Neutrophil (primary cell): ENCODE data around the gene PALLD.

Experiments
- H3K27ac ChIP-seq: fragments of 200-600 bp; sonication (generic); 2 replicates; pipeline ENCODE4 v1.5.1; 2016; ENCODE audit warnings: mild to moderate bottlenecking, moderate library complexity
- H3K27me3 ChIP-seq: fragments of 200-600 bp; sonication (generic); 2 replicates; pipeline ENCODE4 v1.6.0; 2016; ENCODE audit warnings: mild to moderate bottlenecking
- H3K36me3 ChIP-seq: fragments of 200-600 bp; sonication (generic); 2 replicates; pipeline ENCODE4 v1.5.1; 2017
- H3K4me1 ChIP-seq, 2 experiments: fragments of 200-600 bp in 1 of 2; sonication (generic) in 1 of 2; 1 replicate in 1 of 2; 2 replicates in 1 of 2; pipeline versions ENCODE4 v1.5.1 to v1.6.1; 2013 to 2016; ENCODE audit warnings: low read depth in 1 of 2, low read length in 1 of 2, mild to moderate bottlenecking in 1 of 2, moderate library complexity in 1 of 2; ENCODE audit not compliant: control insufficient read depth in 1 of 2, insufficient read depth in 1 of 2
- H3K4me3 ChIP-seq, 2 experiments: fragments of 200-600 bp in 1 of 2; sonication (generic) in 1 of 2; 1 replicate in 1 of 2; 2 replicates in 1 of 2; pipeline ENCODE4 v1.5.1; 2013 to 2016; ENCODE audit warnings: low read depth in 1 of 2, low read length in 1 of 2, mild to moderate bottlenecking in 1 of 2, moderate library complexity in 1 of 2
- H3K9me3 ChIP-seq: fragments of 200-600 bp; sonication (generic); 2 replicates; pipeline ENCODE4 v1.5.1; 2016
- TF ChIP-seq, protein P1 (sequence below): fragments of 200-600 bp; sonication (generic); IDR thresholded peaks from 2 replicates; pipeline ENCODE4 v1.5.1; 2016; ENCODE audit warnings: antibody characterized with exemption

PALLD gene

DNA sequence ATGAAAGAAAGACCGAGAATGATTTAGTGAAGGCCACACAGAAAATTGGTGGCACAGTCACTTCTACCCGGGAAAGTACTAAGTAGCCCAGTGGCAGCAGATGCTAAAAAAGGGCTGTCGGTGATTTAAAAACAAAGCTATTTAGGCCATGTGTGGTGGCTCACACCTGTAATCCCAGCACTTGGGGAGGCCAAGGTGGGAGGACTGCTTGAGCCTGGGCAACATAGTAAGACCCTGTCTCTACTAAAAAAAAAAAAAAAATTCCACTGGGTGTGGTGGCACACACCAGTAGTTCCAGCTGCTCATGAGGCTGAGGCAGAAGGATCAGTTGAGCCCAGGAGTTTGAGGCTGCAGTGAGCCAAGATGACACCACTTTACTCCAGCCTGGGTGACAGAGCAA lies 369.0 kb downstream of the PALLD start:
- Histone ChIP-seq H3K9me3 (no peaks in the 10 kb centered on the region), H3K4me1 (no peaks in the 10 kb centered on the region), H3K4me3 (no peak overlapping the region), H3K27me3 (no peaks in the 10 kb centered on the region), H3K36me3 (no peaks in the 10 kb centered on the region), H3K27ac (no peak overlapping the region)
- TF ChIP-seq, protein P1, sequence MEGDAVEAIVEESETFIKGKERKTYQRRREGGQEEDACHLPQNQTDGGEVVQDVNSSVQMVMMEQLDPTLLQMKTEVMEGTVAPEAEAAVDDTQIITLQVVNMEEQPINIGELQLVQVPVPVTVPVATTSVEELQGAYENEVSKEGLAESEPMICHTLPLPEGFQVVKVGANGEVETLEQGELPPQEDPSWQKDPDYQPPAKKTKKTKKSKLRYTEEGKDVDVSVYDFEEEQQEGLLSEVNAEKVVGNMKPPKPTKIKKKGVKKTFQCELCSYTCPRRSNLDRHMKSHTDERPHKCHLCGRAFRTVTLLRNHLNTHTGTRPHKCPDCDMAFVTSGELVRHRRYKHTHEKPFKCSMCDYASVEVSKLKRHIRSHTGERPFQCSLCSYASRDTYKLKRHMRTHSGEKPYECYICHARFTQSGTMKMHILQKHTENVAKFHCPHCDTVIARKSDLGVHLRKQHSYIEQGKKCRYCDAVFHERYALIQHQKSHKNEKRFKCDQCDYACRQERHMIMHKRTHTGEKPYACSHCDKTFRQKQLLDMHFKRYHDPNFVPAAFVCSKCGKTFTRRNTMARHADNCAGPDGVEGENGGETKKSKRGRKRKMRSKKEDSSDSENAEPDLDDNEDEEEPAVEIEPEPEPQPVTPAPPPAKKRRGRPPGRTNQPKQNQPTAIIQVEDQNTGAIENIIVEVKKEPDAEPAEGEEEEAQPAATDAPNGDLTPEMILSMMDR: no peak

DNA sequence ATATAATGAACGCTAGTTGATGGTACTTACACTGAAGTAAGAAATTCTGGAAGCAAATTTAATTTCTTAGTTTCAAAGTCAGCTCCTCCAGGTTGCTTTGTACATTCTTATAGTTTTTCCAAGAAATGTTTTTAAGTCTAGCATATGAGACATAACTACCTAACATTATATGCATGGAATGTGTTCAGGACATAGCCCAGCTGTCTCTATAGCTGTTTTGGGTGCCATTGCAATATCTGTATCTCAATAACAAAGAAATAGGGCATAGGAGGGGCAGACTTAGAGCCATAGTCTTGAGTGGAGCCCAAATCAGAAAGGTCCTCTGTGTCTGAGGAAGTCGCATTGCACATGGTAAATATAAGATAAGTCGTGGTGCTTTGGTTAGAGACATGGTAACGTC lies 369.8 kb downstream of the PALLD start:
- TF ChIP-seq, protein P1: no peak
- H3K27me3 ChIP-seq: peaks cover 2% of the 10 kb centered on the region
- H3K9me3 ChIP-seq: no peaks in the 10 kb centered on the region
- H3K36me3 ChIP-seq: no peaks in the 10 kb centered on the region
- no peaks in the 10 kb centered on the region for H3K4me1 ChIP-seq
- no peak overlapping the region for H3K4me3 ChIP-seq
- H3K27ac ChIP-seq: no peak overlapping the region

DNA sequence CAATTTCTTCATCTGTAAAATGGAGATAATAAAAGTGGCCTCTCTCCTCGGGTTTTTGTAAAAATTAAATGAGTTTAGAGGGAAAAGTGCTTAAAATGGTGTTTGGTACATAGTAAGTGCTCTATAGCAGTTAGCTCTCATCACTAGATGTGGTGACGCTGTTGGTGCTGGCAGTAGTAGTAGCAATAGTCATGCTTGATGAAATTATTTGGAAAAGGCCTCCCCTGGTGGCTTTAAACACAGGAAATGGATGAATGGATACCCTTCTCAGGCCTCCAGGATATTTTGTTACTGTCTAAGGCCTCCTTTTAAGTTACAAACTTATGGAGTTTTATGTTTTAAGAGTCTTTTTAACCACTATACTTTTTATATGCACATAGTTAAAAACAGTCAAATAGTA lies 370.3 kb downstream of the PALLD start:
- Histone ChIP-seq H3K4me1 (no peaks in the 10 kb centered on the region), H3K9me3 (no peaks in the 10 kb centered on the region), H3K4me3 (no peak overlapping the region), H3K36me3 (no peaks in the 10 kb centered on the region), H3K27me3 (peaks cover 7% of the 10 kb centered on the region), H3K27ac (no peak overlapping the region)
- TF ChIP-seq, protein P1: no peak

DNA sequence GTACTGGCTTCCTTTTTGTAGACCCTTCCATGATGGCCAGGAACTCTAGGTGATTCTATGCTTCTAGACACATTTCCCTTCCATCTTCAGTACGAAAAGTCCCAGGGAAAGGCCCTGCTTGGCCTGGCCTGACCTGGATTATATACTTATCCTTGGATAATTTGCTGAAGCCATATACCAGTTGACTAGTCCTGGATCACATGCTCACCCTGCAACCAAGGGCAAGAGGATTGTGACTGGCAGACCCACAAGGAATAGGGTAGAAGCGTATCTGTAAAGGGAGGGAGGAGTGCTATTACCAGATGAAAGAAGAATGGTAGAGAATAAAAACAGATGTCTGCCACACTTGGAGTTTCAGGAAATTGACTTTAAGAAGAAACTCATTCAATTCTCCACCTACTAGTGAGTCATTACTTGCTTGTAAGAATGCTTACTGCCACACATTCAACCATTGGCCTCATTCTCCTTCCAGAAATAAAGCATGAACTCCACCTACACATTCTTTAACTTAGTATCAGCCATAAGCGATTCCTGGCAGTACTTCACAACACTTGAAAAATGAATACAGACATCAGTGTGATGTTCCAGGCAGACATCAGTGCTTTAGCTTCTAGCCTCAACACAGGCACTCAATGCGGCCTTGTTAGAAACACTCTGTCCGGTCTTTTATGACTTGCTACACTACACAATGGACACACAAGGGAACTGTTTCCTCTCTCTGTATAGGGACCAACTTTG lies 371.4 kb downstream of the PALLD start:
- no peaks in the 10 kb centered on the region for H3K9me3 ChIP-seq
- H3K36me3 ChIP-seq: no peaks in the 10 kb centered on the region
- H3K27ac ChIP-seq: no peak overlapping the region
- TF ChIP-seq, protein P1: no peak
- H3K27me3 ChIP-seq: peaks cover 15% of the 10 kb centered on the region
- no peak overlapping the region for H3K4me3 ChIP-seq
- no peaks in the 10 kb centered on the region for H3K4me1 ChIP-seq

DNA sequence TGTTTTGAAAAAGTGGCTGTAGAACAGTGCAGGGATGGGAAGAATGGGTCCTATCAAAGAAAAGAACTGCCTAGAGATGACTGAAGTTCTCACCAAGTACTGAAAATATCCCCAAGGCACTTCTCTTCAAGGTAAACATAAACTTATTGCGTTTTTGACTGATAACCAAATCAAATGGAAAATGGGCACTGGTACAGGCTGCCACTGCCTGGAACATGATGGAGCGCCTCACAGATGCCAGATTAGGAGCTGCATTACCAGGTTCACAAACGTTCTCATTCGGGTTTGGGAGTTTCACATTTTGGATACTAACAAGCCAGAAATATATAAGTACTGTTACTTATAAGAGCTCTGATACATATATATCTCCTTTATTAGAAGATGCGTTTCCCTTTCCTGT lies 371.9 kb downstream of the PALLD start:
- H3K27me3 ChIP-seq: peaks cover 21% of the 10 kb centered on the region
- no peaks in the 10 kb centered on the region for H3K36me3 ChIP-seq
- TF ChIP-seq, protein P1: no peak
- no peak overlapping the region for H3K4me3 ChIP-seq
- no peaks in the 10 kb centered on the region for H3K9me3 ChIP-seq
- H3K27ac ChIP-seq: no peak overlapping the region
- no peaks in the 10 kb centered on the region for H3K4me1 ChIP-seq
